ENCODE measurements around the gene LRFN2.

The LRFN2 gene

GRCh38 chr6:40408786-40409542 is 178.2 kb downstream of the LRFN2 start:
- DNase-seq (ENCODE audit: insufficient read length, low spot score) (no peak), FAIRE-seq (no peak)

- FAIRE-seq (no peak), DNase-seq (ENCODE audit: insufficient read length, low spot score) (no peak)
Measured at GRCh38 chr6:40407239-40407638, 179.9 kb downstream of the LRFN2 start.

GRCh38 chr6:40406175-40406574 is 181.0 kb downstream of the LRFN2 start:
- DNase-seq (ENCODE audit: insufficient read length, low spot score): no peak
- no peak for FAIRE-seq

GRCh38 chr6:40400738-40401137 is 186.4 kb downstream of the LRFN2 start:
- FAIRE-seq (no peak), DNase-seq (ENCODE audit: insufficient read length, low spot score) (no peak)

GRCh38 chr6:40399888-40400457 is 187.2 kb downstream of the LRFN2 start:
- DNase-seq (ENCODE audit: insufficient read length, low spot score): no peak

GRCh38 chr6:40398810-40399477 is 188.2 kb downstream of the LRFN2 start:
- FAIRE-seq (no peak), DNase-seq (ENCODE audit: insufficient read length, low spot score) (no peak)

More at GRCh38 chr6:40399888-40400457, 187.2 kb downstream of the LRFN2 start:
- FAIRE-seq: no peak

- FAIRE-seq (no peak), DNase-seq (ENCODE audit: insufficient read length, low spot score) (no peak)
Measured at GRCh38 chr6:40398034-40398691, 189.0 kb downstream of the LRFN2 start.

GRCh38 chr6:40397287-40398033 is 189.7 kb downstream of the LRFN2 start:
- FAIRE-seq (no peak), DNase-seq (ENCODE audit: insufficient read length, low spot score) (no peak)

GRCh38 chr6:40395698-40396076 is 191.5 kb downstream of the LRFN2 start:
- FAIRE-seq: no peak
- DNase-seq (ENCODE audit: insufficient read length, low spot score): no peak

GRCh38 chr6:40395066-40395697 is 192.0 kb downstream of the LRFN2 start:
- DNase-seq (ENCODE audit: insufficient read length, low spot score) (no peak), FAIRE-seq (no peak)

- no peak for FAIRE-seq
- no peak for DNase-seq (ENCODE audit: insufficient read length, low spot score)
Measured at GRCh38 chr6:40394381-40394780, 192.8 kb downstream of the LRFN2 start.

- no peak for DNase-seq (ENCODE audit: insufficient read length, low spot score)
- FAIRE-seq: no peak
Measured at GRCh38 chr6:40393641-40394040, 193.5 kb downstream of the LRFN2 start.

- DNase-seq (ENCODE audit: insufficient read length, low spot score): no peak
Measured at GRCh38 chr6:40392589-40392988, 194.6 kb downstream of the LRFN2 start.

GRCh38 chr6:40391851-40392517 is 195.2 kb downstream of the LRFN2 start:
- DNase-seq (ENCODE audit: insufficient read length, low spot score) (no peak), FAIRE-seq (no peak)

More at GRCh38 chr6:40392589-40392988, 194.6 kb downstream of the LRFN2 start:
- FAIRE-seq: no peak

GRCh38 chr6:40391086-40391485 is 196.1 kb downstream of the LRFN2 start:
- DNase-seq (ENCODE audit: insufficient read length, low spot score): no peak
- FAIRE-seq: no peak

- DNase-seq (ENCODE audit: insufficient read length, low spot score) (no peak), FAIRE-seq (no peak)
Measured at GRCh38 chr6:40390144-40390800, 196.9 kb downstream of the LRFN2 start.

- no peak for DNase-seq (ENCODE audit: insufficient read length, low spot score)
- no peak for FAIRE-seq
Measured at GRCh38 chr6:40389254-40389653, 197.9 kb downstream of the LRFN2 start.

GRCh38 chr6:40387871-40388264 is 199.3 kb downstream of the LRFN2 start:
- no peak for FAIRE-seq
- DNase-seq (ENCODE audit: insufficient read length, low spot score): no peak

Measured in HTR-8/SVneo (cell line).